Heart left ventricle (tissue), 16 donors: ENCODE data around the gene FGF14. TPM values are rescaled to one million over a fixed set of nuclear protein-coding genes. Genes with fewer than 3 reads are reported as not detected.

Source experiments
- ATAC-seq, 4 donors: fragments of 200-7000 bp; cut with Tn5 transposase; one replicate each; pipeline ENCODE4 v1.9.1; 2020 to 2022; ENCODE audit warnings: moderate library complexity in 4 of 4, mild to moderate bottlenecking in 3 of 4, moderate number of reproducible peaks in 1 of 4
- DNase-seq, 5 donors: peaks; one replicate each; pipeline ENCODE4 v3.0.0-alpha.2; 2020
- H3K27ac ChIP-seq, 12 donors: fragments of 200-600 bp; sonication (generic) in 4 of 12; one replicate each; pipeline versions ENCODE4 v1.5.0 to v1.8.0; 2016 to 2022; ENCODE audit warnings: mild to moderate bottlenecking in 2 of 12
- H3K27me3 ChIP-seq, 9 donors: fragments of 200-600 bp; sonication (generic) in 2 of 9; one replicate each; pipeline versions ENCODE4 v1.5.1 to v1.8.0; 2016 to 2022; ENCODE audit warnings: mild to moderate bottlenecking in 3 of 9
- H3K36me3 ChIP-seq, 9 donors: fragments of 200-600 bp; sonication (generic) in 2 of 9; one replicate each; pipeline versions ENCODE4 v1.5.0 to v1.8.0; 2018 to 2022; ENCODE audit warnings: mild to moderate bottlenecking in 2 of 9
- H3K4me1 ChIP-seq, 12 donors: fragments of 200-600 bp; sonication (generic) in 4 of 12; one replicate each; pipeline versions ENCODE4 v1.5.0 to v1.8.0; 2016 to 2022; ENCODE audit warnings: mild to moderate bottlenecking in 3 of 12
- H3K4me3 ChIP-seq, 12 donors: fragments of 200-600 bp; sonication (generic) in 4 of 12; one replicate each; pipeline versions ENCODE4 v1.5.0 to v1.8.0; 2017 to 2022; ENCODE audit warnings: mild to moderate bottlenecking in 9 of 12, moderate library complexity in 4 of 12
- H3K9me3 ChIP-seq, 12 donors: fragments of 200-600 bp; sonication (generic) in 4 of 12; one replicate each; pipeline versions ENCODE4 v1.5.0 to v1.8.0; 2016 to 2022; ENCODE audit warnings: mild to moderate bottlenecking in 1 of 12
- CTCF ChIP-seq, 12 donors: fragments of 200-600 bp; sonication (generic) in 4 of 12; IDR thresholded peaks; one replicate each; pipeline versions ENCODE4 v1.5.0 to v1.8.0; 2018 to 2022; ENCODE audit warnings: antibody characterized with exemption in 12 of 12, mild to moderate bottlenecking in 5 of 12
- POLR2A ChIP-seq, 2 donors: fragments of 450-650 bp; IDR thresholded peaks; one replicate each; pipeline ENCODE4 v1.6.1; 2017; ENCODE audit warnings: antibody characterized with exemption in 2 of 2, mild to moderate bottlenecking in 2 of 2, moderate library complexity in 2 of 2
- WGBS, 4 donors: extraction: QIAGEN DNeasy Blood & Tissue Kit in 2 of 4; methylation state at CpG; one replicate each; pipeline versions ENCODE4 v1.1.5 to v1.1.7; 2013 to 2018; 5-methylcytosine and 5-hydroxymethylcytosine counted together
- intact Hi-C, 10 donors: fragments of 100-400 bp; cut with DNase I; formaldehyde crosslinking; loops; one replicate each; pipeline versions ENCODE4 v1.11.1 to v1.14.2; 2022
- polyA plus RNA-seq, 2 donors: library from polyadenylated mRNA; stranded (reverse); fragments of 200-250 nt; gene quantifications; one replicate each; pipeline ENCODE4 v1.2.3, GENCODE V29; 2013
- total RNA-seq, 9 donors: library from RNA; depleted of rRNA in 2 of 9; stranded (reverse); fragments of >200 nt in 2 of 9; fragmentation: NEBNext Ultra II Directional in 3 of 9; extraction: Animal tissue kit (Norgen Biotek cat#: 25700) in 3 of 9; gene quantifications; one replicate each; pipeline versions ENCODE4 v1.1.0 to v1.2.4, GENCODE V29; 2016 to 2023
- donor health status: ischemic (EF 13 %, LVEDD 7.1; RV severe dilation, severe dysfunction).
- donor health status: healthy with polysubstance abuse.
- donor health status: DM: no; HTN: yes; CAD: no.
- donor health status: DM: no; HTN: no; CAD: no.
- donor health status: ischemic (EF 25% LVEDD 6.9; RV normal size, moderate dysfunction).
- donor health status: ischemic (EF 25% LVEDD 5.7; RV mildly dilated, moderate dysfunction).
- donor health status: healthy.
- donor health status: DM: yes; HTN: yes; CAD: no.
- donor health status: ischemic (EF 35%, LVEDD 5.7; RV mildly dilated, moderate dysfunction).
- donor health status: nonischemic (EF 11% LVEDD 7.7; RV severe dilation, severe dysfunction).
- donor health status: DM: yes; HTN: yes; CAD: no.
- donor health status: PGD.
- donor health status: ischemic (EF 29% LVEDD 5.4; RV normal size, mild dysfunction).
- donor health status: nonischemic (EF 23%, LVEDD 6.1; RV moderate dilation, normal function).

The FGF14 gene
- total and polyA plus RNA-seq, 11 donors: 0.14 to 6.3 (median 3.9) TPM

DNA sequence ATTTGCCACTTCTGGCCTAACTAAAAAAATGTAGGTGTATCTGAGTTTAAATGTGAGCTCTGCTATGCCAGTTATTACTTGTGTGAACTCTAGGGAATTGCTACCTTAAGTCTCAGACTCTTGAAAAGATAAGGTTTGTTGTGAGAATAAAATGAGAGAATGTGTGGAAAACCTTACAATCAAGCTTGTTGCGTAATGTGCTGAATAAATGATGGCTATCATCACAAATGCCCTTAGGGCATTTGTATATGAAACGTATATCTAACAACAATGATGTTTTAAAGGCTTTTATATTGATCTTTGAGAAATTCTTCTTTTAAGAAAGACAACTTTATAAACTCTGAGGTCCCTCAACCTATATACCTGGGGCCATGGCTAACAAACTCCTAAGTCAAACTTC, 564.6 kb downstream of the FGF14 start:
- Histone ChIP-seq H3K27me3 (no peaks in the 10 kb centered on the region), H3K9me3 (no peaks in the 10 kb centered on the region), H3K4me1 (peaks cover 0 to 6% (median 0%) of the 10 kb centered on the region in 12 donors), H3K27ac (no peak overlapping the region), H3K4me3 (no peak overlapping the region), H3K36me3 (no peaks in the 10 kb centered on the region)
- no peak for TF ChIP-seq CTCF (IDR thresholded peaks at IDR 0.05)
- TF ChIP-seq POLR2A (IDR thresholded peaks at IDR 0.05): no peak
- DNase-seq (no peak), ATAC-seq (no peak)
- 73 to 87% (median 77%) methylated on average over 2 of the region's 2 CpGs for WGBS, 4 donors
- intact Hi-C loops: no loop called here

GRCh38 chr13:101835920-101836319, 565.9 kb downstream of the FGF14 start:
- TF ChIP-seq CTCF (IDR thresholded peaks at IDR 0.05) (no peak), POLR2A (IDR thresholded peaks at IDR 0.05) (no peak)
- Histone ChIP-seq H3K9me3 (peaks cover 0 to 4% (median 0%) of the 10 kb centered on the region in 12 donors), H3K27ac (no peak overlapping the region), H3K36me3 (no peaks in the 10 kb centered on the region), H3K4me1 (peaks cover 0 to 6% (median 0%) of the 10 kb centered on the region in 12 donors), H3K27me3 (no peaks in the 10 kb centered on the region), H3K4me3 (no peak overlapping the region)
- ATAC-seq: peak in 1 of 4 donors; percentile 58
- no peak for DNase-seq
- intact Hi-C loops: no loop called here

GRCh38 chr13:101833671-101834070, 568.2 kb downstream of the FGF14 start:
- DNase-seq: no peak
- H3K27me3 ChIP-seq: no peaks in the 10 kb centered on the region
- intact Hi-C loops: no loop called here
- H3K4me3 ChIP-seq: no peak overlapping the region
- TF ChIP-seq POLR2A (IDR thresholded peaks at IDR 0.05): no peak
- no peak for TF ChIP-seq CTCF (IDR thresholded peaks at IDR 0.05)
- 72 to 80% (median 77%) methylated on average over 3 of the region's 3 CpGs for WGBS, 4 donors
- H3K4me1 ChIP-seq: peaks cover 0 to 6% (median 0%) of the 10 kb centered on the region in 12 donors
- H3K36me3 ChIP-seq: no peaks in the 10 kb centered on the region
- peaks cover 0 to 11% (median 0%) of the 10 kb centered on the region in 12 donors for H3K9me3 ChIP-seq
- no peak for ATAC-seq
- no peak overlapping the region for H3K27ac ChIP-seq

DNA sequence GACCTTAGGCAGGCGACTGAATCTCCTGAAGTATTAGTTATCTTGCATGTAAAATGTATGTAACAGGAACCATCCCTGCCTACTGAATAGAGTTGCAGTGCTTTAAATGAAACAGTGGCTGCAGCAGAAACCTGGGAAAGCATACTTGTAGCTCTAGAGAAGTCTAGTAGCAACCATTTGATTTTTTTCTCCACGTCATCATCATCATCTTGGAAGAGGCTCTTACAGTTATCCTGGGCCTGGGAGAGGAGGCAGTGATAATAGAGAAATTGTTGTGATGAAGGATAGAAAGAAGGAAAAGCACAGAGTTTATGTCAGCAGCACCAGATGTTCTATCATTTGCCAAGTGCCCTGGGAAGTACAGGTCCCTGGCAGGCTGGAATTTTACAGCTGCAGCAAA, 571.8 kb downstream of the FGF14 start:
- no peak for ATAC-seq
- intact Hi-C loops: no loop called here
- H3K4me1 ChIP-seq: no peaks in the 10 kb centered on the region
- no peaks in the 10 kb centered on the region for H3K27me3 ChIP-seq
- TF ChIP-seq CTCF (IDR thresholded peaks at IDR 0.05): no peak
- no peak for TF ChIP-seq POLR2A (IDR thresholded peaks at IDR 0.05)
- WGBS, 4 donors: 62 to 73% (median 70%) methylated on average over 2 of the region's 2 CpGs
- H3K4me3 ChIP-seq: no peak overlapping the region
- DNase-seq: no peak
- H3K27ac ChIP-seq: no peak overlapping the region
- no peaks in the 10 kb centered on the region for H3K36me3 ChIP-seq
- peaks cover 0 to 11% (median 0%) of the 10 kb centered on the region in 12 donors for H3K9me3 ChIP-seq
